NOMO-1 (cell line): ENCODE measurements around the gene JAK3.

Experiments
- DNase-seq, 2 experiments: peaks; one replicate each; lab custom pipeline; 2025; ENCODE audit not compliant: unreplicated experiment in 2 of 2; lab: John Stamatoyannopoulos, UW

Gene JAK3

GRCh38 chr19:17866312-17866963 lies 18.7 kb upstream of the JAK3 start:
- DNase-seq: no peak

GRCh38 chr19:17865364-17866311 lies 17.9 kb upstream of the JAK3 start:
- DNase-seq: no peak

- no peak for DNase-seq
Observed at GRCh38 chr19:17863520-17864182, 15.9 kb upstream of the JAK3 start.

- no peak for DNase-seq
Observed at GRCh38 chr19:17862711-17863519, 15.1 kb upstream of the JAK3 start.

- no peak for DNase-seq
Observed at GRCh38 chr19:17861542-17862402, 14.0 kb upstream of the JAK3 start.

- no peak for DNase-seq
Observed at GRCh38 chr19:17860993-17861360, 13.2 kb upstream of the JAK3 start.

GRCh38 chr19:17860331-17860992 lies 12.7 kb upstream of the JAK3 start:
- DNase-seq: no peak

- DNase-seq: peak; percentile 99 to 100
Observed at GRCh38 chr19:17859533-17860330, 11.9 kb upstream of the JAK3 start, which contains the start of gene RPL18A. RPL18A (plus strand) TSS chr19:17859910; CDS start chr19:17859957, 47 bp downstream.

- DNase-seq: peak; percentile 50 to 75
Observed at GRCh38 chr19:17855280-17856152, 7.7 kb upstream of the JAK3 start.

- DNase-seq: no peak
Observed at GRCh38 chr19:17854061-17854460, 6.3 kb upstream of the JAK3 start.

GRCh38 chr19:17848595-17849292 lies 962 bp upstream of the JAK3 start:
- no peak for DNase-seq

- DNase-seq: no peak
Observed at GRCh38 chr19:17846146-17846545, 1.6 kb downstream of the JAK3 start.

- DNase-seq: no peak
Observed at GRCh38 chr19:17843908-17844490, 3.8 kb downstream of the JAK3 start.

GRCh38 chr19:17843292-17843827 lies 4.4 kb downstream of the JAK3 start:
- DNase-seq: no peak

- no peak for DNase-seq
Observed at GRCh38 chr19:17842663-17843291, 5.0 kb downstream of the JAK3 start.
